GM23338 (cell line): Measurements from ENCODE around the gene CCR6.

Experiments
- CREB1 ChIP-seq: fragments of 250-450 bp; sonication (Bioruptor Pico); IDR thresholded peaks from 2 replicates; pipeline ENCODE4 v1.5.0; 2020; ENCODE audit warnings: low read depth, mild to moderate bottlenecking, moderate library complexity
- EZH2 ChIP-seq: fragments of 200-600 bp; sonication (generic); IDR thresholded peaks from one replicate; pipeline ENCODE4 v1.8.0; 2017; ENCODE audit warnings: antibody characterized with exemption, mild to moderate bottlenecking, low read depth; ENCODE audit not compliant: unreplicated experiment
- POLR2AphosphoS5 ChIP-seq: IDR thresholded peaks from 2 replicates; pipeline ENCODE4 v1.6.1; 2016; ENCODE audit warnings: antibody characterized with exemption, low read depth
- TF ChIP-seq, protein P1 (sequence below), 2 experiments: fragments of 200-600 bp in 1 of 2; sonication (generic) in 1 of 2; conservative IDR thresholded peaks; 2 replicates each; pipeline versions ENCODE4 v1.5.1 to v1.6.1; 2016 to 2017; ENCODE audit warnings: antibody characterized with exemption in 2 of 2, low read depth in 2 of 2, mild to moderate bottlenecking in 2 of 2, moderate library complexity in 1 of 2

DNA sequence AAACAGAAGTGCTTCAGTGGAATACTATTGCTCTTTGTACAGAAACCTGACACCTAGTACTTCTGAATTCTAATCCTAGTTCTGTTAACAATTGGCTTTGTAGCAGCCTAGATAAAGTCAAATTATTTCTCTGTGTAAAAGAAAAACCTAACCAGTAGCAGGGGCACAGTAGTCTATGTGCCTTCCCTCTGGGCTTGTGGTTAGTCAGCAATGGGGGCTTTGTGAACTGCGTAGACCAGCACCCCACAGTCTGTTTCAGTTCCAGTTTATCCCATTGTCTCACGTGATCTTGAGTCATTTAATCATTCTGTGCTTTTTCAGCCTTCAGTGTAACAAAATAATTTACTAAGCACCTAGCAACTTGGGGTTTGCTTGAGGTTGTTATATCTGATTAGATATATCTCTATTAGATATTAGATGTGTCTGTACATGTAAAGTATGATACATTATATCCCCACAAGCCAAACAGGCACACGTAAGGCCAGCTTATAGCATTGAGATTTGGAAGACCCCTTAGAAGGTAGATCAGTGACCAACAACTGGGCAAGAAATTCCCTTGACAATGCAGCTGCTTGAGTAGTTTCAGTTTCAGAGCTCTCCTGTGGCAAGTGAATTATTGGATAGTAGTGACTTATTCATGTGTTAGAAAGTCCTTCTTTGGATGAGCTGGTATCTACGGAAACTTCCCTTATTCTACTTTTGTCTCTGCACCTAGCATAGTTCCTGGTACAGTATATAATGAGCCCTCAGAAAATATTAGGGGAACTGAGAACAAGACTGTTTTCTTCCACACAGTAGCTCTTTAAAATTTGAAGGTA lies 27.9 kb upstream of the CCR6 start:
- TF ChIP-seq, protein P1, sequence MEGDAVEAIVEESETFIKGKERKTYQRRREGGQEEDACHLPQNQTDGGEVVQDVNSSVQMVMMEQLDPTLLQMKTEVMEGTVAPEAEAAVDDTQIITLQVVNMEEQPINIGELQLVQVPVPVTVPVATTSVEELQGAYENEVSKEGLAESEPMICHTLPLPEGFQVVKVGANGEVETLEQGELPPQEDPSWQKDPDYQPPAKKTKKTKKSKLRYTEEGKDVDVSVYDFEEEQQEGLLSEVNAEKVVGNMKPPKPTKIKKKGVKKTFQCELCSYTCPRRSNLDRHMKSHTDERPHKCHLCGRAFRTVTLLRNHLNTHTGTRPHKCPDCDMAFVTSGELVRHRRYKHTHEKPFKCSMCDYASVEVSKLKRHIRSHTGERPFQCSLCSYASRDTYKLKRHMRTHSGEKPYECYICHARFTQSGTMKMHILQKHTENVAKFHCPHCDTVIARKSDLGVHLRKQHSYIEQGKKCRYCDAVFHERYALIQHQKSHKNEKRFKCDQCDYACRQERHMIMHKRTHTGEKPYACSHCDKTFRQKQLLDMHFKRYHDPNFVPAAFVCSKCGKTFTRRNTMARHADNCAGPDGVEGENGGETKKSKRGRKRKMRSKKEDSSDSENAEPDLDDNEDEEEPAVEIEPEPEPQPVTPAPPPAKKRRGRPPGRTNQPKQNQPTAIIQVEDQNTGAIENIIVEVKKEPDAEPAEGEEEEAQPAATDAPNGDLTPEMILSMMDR (conservative IDR thresholded peaks at IDR 0.05; ENCODE audit: low read depth in 2 of 2): no peak
- no peak for TF ChIP-seq POLR2AphosphoS5
- TF ChIP-seq CREB1 (CRISPR knock-in tag): no peak
- no peak for TF ChIP-seq EZH2
